Neural progenitor cell (in vitro differentiated cells): ENCODE results near the gene CHD5. TPM values are rescaled to one million over a fixed set of nuclear protein-coding genes. Genes with fewer than 3 reads are reported as not detected.

Experiments
- DNase-seq: peaks from one replicate; pipeline ENCODE4 v3.0.0-alpha.2; 2016; ENCODE audit warnings: low spot score
- H2AFZ ChIP-seq: fragments of 200-600 bp; sonication (generic); replicated peaks from 2 replicates; pipeline ENCODE4 v1.6.1; 2016; ENCODE audit warnings: antibody characterized with exemption
- H3F3A ChIP-seq: fragments of 200-600 bp; sonication (generic); 2 replicates; pipeline ENCODE4 v1.6.1; 2016; ENCODE audit warnings: antibody characterized with exemption, low read depth
- H3K27ac ChIP-seq: fragments of 200-600 bp; sonication (generic); 2 replicates; pipeline ENCODE4 v1.5.1; 2016; ENCODE audit warnings: mild to moderate bottlenecking
- H3K27me3 ChIP-seq: fragments of 200-600 bp; sonication (generic); 2 replicates; pipeline ENCODE4 v1.6.1; 2016; ENCODE audit warnings: mild to moderate bottlenecking, moderate library complexity
- H3K36me3 ChIP-seq: fragments of 200-600 bp; sonication (generic); 2 replicates; pipeline ENCODE4 v1.5.1; 2016
- H3K4me1 ChIP-seq: fragments of 200-600 bp; sonication (generic); 2 replicates; pipeline ENCODE4 v1.6.1; 2016; ENCODE audit warnings: mixed run types
- H3K4me2 ChIP-seq: fragments of 200-600 bp; sonication (generic); 2 replicates; pipeline ENCODE4 v1.6.1; 2016
- H3K4me3 ChIP-seq: fragments of 200-600 bp; sonication (generic); 2 replicates; pipeline ENCODE4 v1.5.1; 2016
- H3K79me2 ChIP-seq: fragments of 200-600 bp; sonication (generic); 2 replicates; pipeline ENCODE4 v1.6.1; 2016; ENCODE audit warnings: low read depth
- H3K9ac ChIP-seq: fragments of 200-600 bp; sonication (generic); 2 replicates; pipeline ENCODE4 v1.6.1; 2016
- H3K9me3 ChIP-seq: fragments of 200-600 bp; sonication (generic); 2 replicates; pipeline ENCODE4 v1.5.1; 2016; ENCODE audit warnings: low read depth
- H4K20me1 ChIP-seq: fragments of 200-600 bp; sonication (generic); 2 replicates; pipeline ENCODE4 v1.6.1; 2016; ENCODE audit warnings: low read depth
- H3K27ac Mint-ChIP-seq: 3 replicates; pipeline ENCODE4 v1.8.0; 2021; ENCODE audit warnings: mixed read lengths
- H3K27me3 Mint-ChIP-seq: 2 replicates; pipeline ENCODE4 v1.8.0; 2022; ENCODE audit warnings: low read depth, mild to moderate bottlenecking, inconsistent platforms, moderate library complexity, mixed read lengths; ENCODE audit not compliant: insufficient read depth
- H3K36me3 Mint-ChIP-seq: 3 replicates; pipeline ENCODE4 v1.8.0; 2021; ENCODE audit warnings: mixed read lengths
- H3K4me1 Mint-ChIP-seq: 3 replicates; pipeline ENCODE4 v1.8.0; 2021; ENCODE audit warnings: mixed read lengths
- H3K4me3 Mint-ChIP-seq: 3 replicates; pipeline ENCODE4 v1.8.0; 2021; ENCODE audit warnings: mild to moderate bottlenecking, moderate library complexity, mixed read lengths
- H3K9me3 Mint-ChIP-seq: 3 replicates; pipeline ENCODE4 v1.8.0; 2020; ENCODE audit warnings: mixed read lengths
- EZH2 ChIP-seq: fragments of 200-600 bp; sonication (generic); IDR thresholded peaks from 2 replicates; pipeline ENCODE4 v1.6.1; 2017; ENCODE audit warnings: antibody characterized with exemption, mild to moderate bottlenecking, moderate library complexity
- EZH2phosphoT487 ChIP-seq: fragments of 200-600 bp; sonication (generic); IDR thresholded peaks from 2 replicates; pipeline ENCODE4 v1.6.1; 2017; ENCODE audit warnings: antibody characterized with exemption
- total RNA-seq: library from RNA; depleted of rRNA; stranded (reverse); fragments of >200 nt; gene quantifications from 2 replicates; pipeline ENCODE4 v1.2.3, GENCODE V29; 2015; ENCODE audit warnings: low replicate concordance
- TF ChIP-seq, protein P1 (sequence below): fragments of 200-600 bp; sonication (generic); IDR thresholded peaks from 2 replicates; pipeline ENCODE4 v1.5.1; 2017; ENCODE audit warnings: antibody characterized with exemption, mild to moderate bottlenecking

CHD5 gene
- total RNA-seq, 1 donor from 2014 or later = 0.17 TPM

- no peak for DNase-seq
- Histone ChIP-seq H3F3A (no peaks in the 10 kb centered on the region), H3K36me3 (no peaks in the 10 kb centered on the region), H4K20me1 (peaks cover 20% of the 10 kb centered on the region), H3K4me1 (no peaks in the 10 kb centered on the region), H3K27me3 (peaks cover 3% of the 10 kb centered on the region), H3K9me3 (no peaks in the 10 kb centered on the region), H3K27ac (no peak overlapping the region), H3K79me2 (no peaks in the 10 kb centered on the region), H3K4me2 (no peak overlapping the region), H3K9ac (no peak overlapping the region), H3K4me3 (no peak overlapping the region), H2AFZ (no peak overlapping the region)
- TF ChIP-seq EZH2 = no peak
- TF ChIP-seq, protein P1, sequence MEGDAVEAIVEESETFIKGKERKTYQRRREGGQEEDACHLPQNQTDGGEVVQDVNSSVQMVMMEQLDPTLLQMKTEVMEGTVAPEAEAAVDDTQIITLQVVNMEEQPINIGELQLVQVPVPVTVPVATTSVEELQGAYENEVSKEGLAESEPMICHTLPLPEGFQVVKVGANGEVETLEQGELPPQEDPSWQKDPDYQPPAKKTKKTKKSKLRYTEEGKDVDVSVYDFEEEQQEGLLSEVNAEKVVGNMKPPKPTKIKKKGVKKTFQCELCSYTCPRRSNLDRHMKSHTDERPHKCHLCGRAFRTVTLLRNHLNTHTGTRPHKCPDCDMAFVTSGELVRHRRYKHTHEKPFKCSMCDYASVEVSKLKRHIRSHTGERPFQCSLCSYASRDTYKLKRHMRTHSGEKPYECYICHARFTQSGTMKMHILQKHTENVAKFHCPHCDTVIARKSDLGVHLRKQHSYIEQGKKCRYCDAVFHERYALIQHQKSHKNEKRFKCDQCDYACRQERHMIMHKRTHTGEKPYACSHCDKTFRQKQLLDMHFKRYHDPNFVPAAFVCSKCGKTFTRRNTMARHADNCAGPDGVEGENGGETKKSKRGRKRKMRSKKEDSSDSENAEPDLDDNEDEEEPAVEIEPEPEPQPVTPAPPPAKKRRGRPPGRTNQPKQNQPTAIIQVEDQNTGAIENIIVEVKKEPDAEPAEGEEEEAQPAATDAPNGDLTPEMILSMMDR = no peak
- TF ChIP-seq EZH2phosphoT487 = no peak
- Mint-ChIP-seq H3K27ac (no peak overlapping the region), H3K27me3 (peaks cover 17% of the 10 kb centered on the region), H3K9me3 (no peaks in the 10 kb centered on the region), H3K4me1 (peaks cover 10% of the 10 kb centered on the region), H3K36me3 (no peaks in the 10 kb centered on the region), H3K4me3 (no peak overlapping the region)
These were observed 21.9 kb downstream of the CHD5 start for GRCh38 chr1:6158181-6158580.

- H3K79me2 ChIP-seq = no peaks in the 10 kb centered on the region
- Mint-ChIP-seq H3K9me3 (no peaks in the 10 kb centered on the region), H3K4me3 (no peak overlapping the region), H3K4me1 (peaks cover 10% of the 10 kb centered on the region), H3K36me3 (no peaks in the 10 kb centered on the region), H3K27me3 (peaks cover 17% of the 10 kb centered on the region), H3K27ac (peak overlapping the region; percentile 46)
- H3F3A ChIP-seq = no peaks in the 10 kb centered on the region
- no peaks in the 10 kb centered on the region for H3K36me3 ChIP-seq
- TF ChIP-seq, protein P1 = no peak
- TF ChIP-seq EZH2phosphoT487 = no peak
- no peaks in the 10 kb centered on the region for H3K4me1 ChIP-seq
- no peak overlapping the region for H3K9ac ChIP-seq
- no peaks in the 10 kb centered on the region for H3K9me3 ChIP-seq
- no peak overlapping the region for H3K27ac ChIP-seq
- H4K20me1 ChIP-seq = peaks cover 20% of the 10 kb centered on the region
- H3K27me3 ChIP-seq = peaks cover 3% of the 10 kb centered on the region
- DNase-seq = no peak
- H3K4me3 ChIP-seq = no peak overlapping the region
- no peak overlapping the region for H3K4me2 ChIP-seq
- no peak overlapping the region for H2AFZ ChIP-seq
These were observed 22.5 kb downstream of the CHD5 start for GRCh38 chr1:6157528-6158174.

- DNase-seq = no peak
- TF ChIP-seq EZH2 (no peak), EZH2phosphoT487 (no peak)
- TF ChIP-seq, protein P1 = no peak
- Mint-ChIP-seq H3K27me3 (peaks cover 17% of the 10 kb centered on the region), H3K27ac (no peak overlapping the region), H3K4me1 (peaks cover 10% of the 10 kb centered on the region), H3K36me3 (no peaks in the 10 kb centered on the region), H3K4me3 (no peak overlapping the region), H3K9me3 (no peaks in the 10 kb centered on the region)
- H3K27ac ChIP-seq = no peak overlapping the region
- H3K4me2 ChIP-seq = no peak overlapping the region
- H3K9ac ChIP-seq = no peak overlapping the region
- no peaks in the 10 kb centered on the region for H3K79me2 ChIP-seq
- no peak overlapping the region for H2AFZ ChIP-seq
- H3K4me3 ChIP-seq = no peak overlapping the region
- no peaks in the 10 kb centered on the region for H3F3A ChIP-seq
- no peaks in the 10 kb centered on the region for H3K4me1 ChIP-seq
- H3K9me3 ChIP-seq = no peaks in the 10 kb centered on the region
- H3K27me3 ChIP-seq = peaks cover 3% of the 10 kb centered on the region
- H4K20me1 ChIP-seq = peaks cover 15% of the 10 kb centered on the region
- H3K36me3 ChIP-seq = no peaks in the 10 kb centered on the region
These were observed 23.0 kb downstream of the CHD5 start for GRCh38 chr1:6157132-6157527.
